ENCODE data around the gene ATOSB.
"Not testable (repeated sequence)": the region's sequence is repeated elsewhere in the genome, so short reads cannot be mapped to it uniquely, and the experiment has no call there.

GRCh38 chr9:35147941-35148563 is 32.4 kb upstream of the ATOSB start:
- TF ChIP-seq TAF1 (IDR thresholded peaks at IDR 0.05; ENCODE audit: borderline replicate concordance, low read depth, low read length); POLR2AphosphoS5 (IDR thresholded peaks at IDR 0.05; ENCODE audit: low read depth, low read length): not testable (repeated sequence)
